Endodermal cell (in vitro differentiated cells): ENCODE results near the gene AIG1. TPM values are rescaled to one million over a fixed set of nuclear protein-coding genes. Genes with fewer than 3 reads are reported as not detected.

Experiments
- DNase-seq: peaks from one replicate; pipeline ENCODE4 v3.0.0-alpha.2; 2017
- H3K27ac ChIP-seq: 2 replicates; pipeline ENCODE4 v1.5.1; 2013; ENCODE audit warnings: mild to moderate bottlenecking, low read depth, low read length, moderate library complexity
- H3K27me3 ChIP-seq: 2 replicates; pipeline ENCODE4 v1.6.1; 2013; ENCODE audit warnings: mild to moderate bottlenecking, low read length, moderate library complexity; ENCODE audit not compliant: insufficient read depth, control insufficient read depth, poor library complexity, severe bottlenecking
- H3K36me3 ChIP-seq: 2 replicates; pipeline ENCODE4 v1.7.0; 2013; ENCODE audit warnings: mild to moderate bottlenecking, low read length, moderate library complexity; ENCODE audit not compliant: control insufficient read depth, insufficient read depth
- H3K4me1 ChIP-seq: one replicate; pipeline ENCODE4 v1.7.0; 2013; ENCODE audit warnings: low read length; ENCODE audit not compliant: control insufficient read depth, insufficient read depth
- H3K4me3 ChIP-seq: 2 replicates; pipeline ENCODE4 v1.5.1; 2013; ENCODE audit warnings: mild to moderate bottlenecking, low read length, moderate library complexity
- H3K9ac ChIP-seq: 2 replicates; pipeline ENCODE4 v1.6.1; 2013; ENCODE audit warnings: mild to moderate bottlenecking, low read length, moderate library complexity; ENCODE audit not compliant: poor library complexity, severe bottlenecking; ENCODE audit errors: extremely low read depth
- H3K9me3 ChIP-seq: 2 replicates; pipeline ENCODE4 v1.6.1; 2013; ENCODE audit warnings: mild to moderate bottlenecking, low read length, moderate library complexity; ENCODE audit not compliant: control insufficient read depth
- H3K27ac Mint-ChIP-seq: 2 replicates; pipeline ENCODE4 v1.8.0; 2020; ENCODE audit warnings: mixed read lengths
- H3K27me3 Mint-ChIP-seq: 2 replicates; pipeline ENCODE4 v1.8.0; 2021; ENCODE audit warnings: mild to moderate bottlenecking, mixed read lengths; ENCODE audit not compliant: insufficient read depth
- H3K36me3 Mint-ChIP-seq: 2 replicates; pipeline ENCODE4 v1.8.0; 2020; ENCODE audit warnings: low read depth, mixed read lengths
- H3K4me1 Mint-ChIP-seq: 2 replicates; pipeline ENCODE4 v1.8.0; 2020; ENCODE audit warnings: mixed read lengths
- H3K4me3 Mint-ChIP-seq: 2 replicates; pipeline ENCODE4 v1.8.0; 2020; ENCODE audit warnings: mild to moderate bottlenecking, moderate library complexity, mixed read lengths
- H3K9me3 Mint-ChIP-seq: 2 replicates; pipeline ENCODE4 v1.8.0; 2020; ENCODE audit warnings: mild to moderate bottlenecking, mixed read lengths
- CTCF ChIP-seq: fragments of 200-600 bp; sonication (generic); conservative IDR thresholded peaks from 2 replicates; pipeline ENCODE4 v1.5.0; 2021; ENCODE audit warnings: antibody characterized with exemption, mild to moderate bottlenecking
- WGBS, 2 experiments: methylation state at CpG; one replicate each; pipeline versions ENCODE4 v1.1.5 to v1.1.7; 2013; ENCODE audit warnings: missing lambda C conversion rate in 2 of 2, mixed read lengths in 1 of 2; ENCODE audit not compliant: insufficient coverage in 1 of 2, insufficient read length in 1 of 2; 5-methylcytosine and 5-hydroxymethylcytosine counted together
- total RNA-seq, 2 donors: library from RNA; stranded (reverse); fragmentation: NEBNext Ultra II Directional in 1 of 2; extraction: Animal tissue kit (Norgen Biotek cat#: 25700) in 1 of 2; gene quantifications; 2 replicates in 1 of 2; 3 replicates in 1 of 2; pipeline ENCODE4 v1.2.1, GENCODE V29; 2021

AIG1 gene
- total RNA-seq, 2 donors from 2014 or later = 23.0 to 25.2 TPM

- Mint-ChIP-seq H3K9me3 (peaks cover 22% of the 10 kb centered on the region), H3K36me3 (peaks cover 14% of the 10 kb centered on the region), H3K27ac (no peak overlapping the region), H3K4me3 (no peak overlapping the region), H3K27me3 (no peaks in the 10 kb centered on the region), H3K4me1 (no peaks in the 10 kb centered on the region)
- Histone ChIP-seq H3K36me3 (no peaks in the 10 kb centered on the region), H3K27me3 (no peaks in the 10 kb centered on the region), H3K4me3 (no peak overlapping the region), H3K4me1 (no peaks in the 10 kb centered on the region), H3K9me3 (peaks cover 25% of the 10 kb centered on the region), H3K9ac (no peak overlapping the region), H3K27ac (no peak overlapping the region)
- no peak for DNase-seq
- no peak for TF ChIP-seq CTCF
- 89 to 94% methylated on average over 4 of the region's 4 CpGs for WGBS, 2 experiments
These were observed 187.7 kb downstream of the AIG1 start for GRCh38 chr6:143248359-143248758.

- peaks cover 14% of the 10 kb centered on the region for H3K9me3 ChIP-seq
- Mint-ChIP-seq H3K9me3 (peaks cover 15% of the 10 kb centered on the region), H3K4me1 (peaks cover 2% of the 10 kb centered on the region), H3K4me3 (no peak overlapping the region), H3K27me3 (no peaks in the 10 kb centered on the region), H3K36me3 (peaks cover 8% of the 10 kb centered on the region), H3K27ac (no peak overlapping the region)
- H3K27ac ChIP-seq = no peak overlapping the region
- 90 to 93% methylated on average over 3 to 4 of the region's 4 CpGs for WGBS, 2 experiments
- no peak for DNase-seq
- H3K36me3 ChIP-seq = no peaks in the 10 kb centered on the region
- TF ChIP-seq CTCF = peak; percentile 28
- no peaks in the 10 kb centered on the region for H3K4me1 ChIP-seq
- no peak overlapping the region for H3K9ac ChIP-seq
- no peaks in the 10 kb centered on the region for H3K27me3 ChIP-seq
- H3K4me3 ChIP-seq = no peak overlapping the region
These were observed 190.6 kb downstream of the AIG1 start for GRCh38 chr6:143251288-143251687.

- no peak overlapping the region for H3K4me3 ChIP-seq
- H3K27ac Mint-ChIP-seq = no peak overlapping the region
These were observed 192.3 kb downstream of the AIG1 start for GRCh38 chr6:143252961-143253360.

More at GRCh38 chr6:143252961-143253360, 192.3 kb downstream of the AIG1 start:
- no peaks in the 10 kb centered on the region for H3K27me3 ChIP-seq
- H3K36me3 ChIP-seq = no peaks in the 10 kb centered on the region
- no peak for DNase-seq
- H3K36me3 Mint-ChIP-seq = peaks cover 7% of the 10 kb centered on the region
- H3K27ac ChIP-seq = no peak overlapping the region
- H3K9me3 Mint-ChIP-seq = peaks cover 3% of the 10 kb centered on the region
- peaks cover 2% of the 10 kb centered on the region for H3K4me1 Mint-ChIP-seq
- no peak overlapping the region for H3K4me3 Mint-ChIP-seq
- H3K9me3 ChIP-seq = no peaks in the 10 kb centered on the region
- H3K27me3 Mint-ChIP-seq = no peaks in the 10 kb centered on the region
- TF ChIP-seq CTCF = no peak
- H3K4me1 ChIP-seq = no peaks in the 10 kb centered on the region
- H3K9ac ChIP-seq = no peak overlapping the region
- 94 to 100% methylated on average over 3 to 6 of the region's 6 CpGs for WGBS, 2 experiments
